GM18511 (cell line): ENCODE measurements around the gene SRP68.
A peak's percentile ranks its signal among the peaks of the same experiment; 100 is the strongest.

ENCODE experiments used
- ATAC-seq: cut with Tn5 transposase; IDR thresholded peaks from one replicate; pipeline ENCODE4 v1.9.1; 2021; ENCODE audit warnings: mild to moderate bottlenecking, moderate library complexity; ENCODE audit not compliant: unreplicated experiment

The SRP68 gene

GRCh38 chr17:76072148-76072858, at the start of gene SRP68:
Gene SRP68 (minus strand): TSS chr17:76072517. CDS start chr17:76072491, 26 bp downstream.
- peak; percentile 92 for ATAC-seq

GRCh38 chr17:76121932-76122430, 49.7 kb upstream of the SRP68 start:
- no peak for ATAC-seq

GRCh38 chr17:76120658-76121008, 48.3 kb upstream of the SRP68 start:
- no peak for ATAC-seq

- ATAC-seq = no peak
Measured at GRCh38 chr17:76119409-76120371, 47.4 kb upstream of the SRP68 start.

- ATAC-seq = no peak
Measured at GRCh38 chr17:76115138-76115754, 42.9 kb upstream of the SRP68 start.

GRCh38 chr17:76111956-76112355, 39.6 kb upstream of the SRP68 start:
- ATAC-seq = no peak

- no peak for ATAC-seq
Measured at GRCh38 chr17:76107509-76107908, 35.2 kb upstream of the SRP68 start.

- ATAC-seq = no peak
Measured at GRCh38 chr17:76106703-76107102, 34.4 kb upstream of the SRP68 start.

- no peak for ATAC-seq
Measured at GRCh38 chr17:76104896-76105231, 32.5 kb upstream of the SRP68 start.

- ATAC-seq = no peak
Measured at GRCh38 chr17:76104140-76104895, 32.0 kb upstream of the SRP68 start.

GRCh38 chr17:76103274-76104139, 31.2 kb upstream of the SRP68 start, which contains the start of gene EXOC7:
Gene EXOC7 (minus strand): TSS chr17:76103787. CDS start chr17:76103692, 95 bp downstream.
- peak; percentile 80 for ATAC-seq

- no peak for ATAC-seq
Measured at GRCh38 chr17:76102944-76103273, 30.6 kb upstream of the SRP68 start.

- ATAC-seq = no peak
Measured at GRCh38 chr17:76097716-76098295, 25.5 kb upstream of the SRP68 start.

- no peak for ATAC-seq
Measured at GRCh38 chr17:76095943-76096342, 23.6 kb upstream of the SRP68 start.

- no peak for ATAC-seq
Measured at GRCh38 chr17:76094046-76094445, 21.7 kb upstream of the SRP68 start.

- ATAC-seq = no peak
Measured at GRCh38 chr17:76092526-76093413, 20.5 kb upstream of the SRP68 start.

GRCh38 chr17:76091526-76092286, 19.4 kb upstream of the SRP68 start:
- no peak for ATAC-seq
